Suprapubic skin (tissue), 4 donors: ENCODE results near the gene CNKSR1.

Experiments used
- CTCF ChIP-seq, 2 donors: fragments of 200-600 bp in 1 of 2; fragments of 450-650 bp in 1 of 2; sonication (generic) in 1 of 2; IDR thresholded peaks; one replicate each; pipeline ENCODE4 v1.5.1; 2016 to 2019; ENCODE audit warnings: antibody characterized with exemption in 2 of 2, mild to moderate bottlenecking in 1 of 2, moderate library complexity in 1 of 2
- EP300 ChIP-seq: sonication (generic); formaldehyde crosslinking; IDR thresholded peaks from one replicate; pipeline ENCODE4 v1.6.1; 2017; ENCODE audit warnings: antibody characterized with exemption
- POLR2A ChIP-seq, 2 donors: fragments of 450-650 bp; IDR thresholded peaks; one replicate each; pipeline ENCODE4 v1.6.1; 2017; ENCODE audit warnings: antibody characterized with exemption in 2 of 2, mild to moderate bottlenecking in 2 of 2, moderate library complexity in 2 of 2
- POLR2AphosphoS5 ChIP-seq, 3 donors: sonication (generic); formaldehyde crosslinking; IDR thresholded peaks; one replicate each; pipeline ENCODE4 v1.6.1; 2017; ENCODE audit warnings: antibody characterized with exemption in 3 of 3

GRCh38 chr1:26156285-26157038 lies 20.8 kb upstream of the CNKSR1 start:
- TF ChIP-seq CTCF (IDR thresholded peaks at IDR 0.05) (no peak), POLR2AphosphoS5 (IDR thresholded peaks at IDR 0.05) (no peak), EP300 (no peak), POLR2A (IDR thresholded peaks at IDR 0.05) (no peak)
